Hematopoietic multipotent progenitor cell treated with erythropoietin and hydrocortisone succinate and interleukin-3 and kit ligand, for 8 days (in vitro differentiated cells): ENCODE measurements around the gene TACC2.
"Not testable (repeated sequence)": the region's sequence is repeated elsewhere in the genome, so short reads cannot be mapped to it uniquely, and the experiment has no call there.

Source experiments
- DNase-seq: peaks from one replicate; pipeline ENCODE4 v3.0.0-alpha.2; 2015

The TACC2 gene

GRCh38 chr10:122098924-122099323, 110.0 kb downstream of the TACC2 start:
- no peak for DNase-seq

- DNase-seq = no peak
Measured at GRCh38 chr10:122099562-122099961, 110.6 kb downstream of the TACC2 start.

GRCh38 chr10:122102146-122102868, 113.3 kb downstream of the TACC2 start:
- DNase-seq = no peak

- DNase-seq = no peak
Measured at GRCh38 chr10:122102869-122103525, 114.0 kb downstream of the TACC2 start.

- DNase-seq = no peak
Measured at GRCh38 chr10:122103592-122103991, 114.6 kb downstream of the TACC2 start.

- DNase-seq = not testable (repeated sequence)
Measured at GRCh38 chr10:122108786-122109185, 119.8 kb downstream of the TACC2 start.

- no peak for DNase-seq
Measured at GRCh38 chr10:122112021-122112616, 123.2 kb downstream of the TACC2 start.

- peak; percentile 28 for DNase-seq
Measured at GRCh38 chr10:122112625-122113160, 123.7 kb downstream of the TACC2 start.

GRCh38 chr10:122113161-122113944, 124.4 kb downstream of the TACC2 start:
- peak; percentile 46 for DNase-seq

GRCh38 chr10:122113945-122114747, 125.2 kb downstream of the TACC2 start:
- no peak for DNase-seq

GRCh38 chr10:122115874-122116273, 126.9 kb downstream of the TACC2 start:
- no peak for DNase-seq

- no peak for DNase-seq
Measured at GRCh38 chr10:122116331-122116730, 127.4 kb downstream of the TACC2 start.

- no peak for DNase-seq
Measured at GRCh38 chr10:122117475-122117874, 128.5 kb downstream of the TACC2 start.

GRCh38 chr10:122120008-122120744, 131.2 kb downstream of the TACC2 start:
- DNase-seq = no peak

GRCh38 chr10:122121059-122121458, 132.1 kb downstream of the TACC2 start:
- DNase-seq = no peak

GRCh38 chr10:122122493-122122892, 133.5 kb downstream of the TACC2 start:
- DNase-seq = no peak

GRCh38 chr10:122123186-122123585, 134.2 kb downstream of the TACC2 start:
- DNase-seq = no peak

GRCh38 chr10:122124342-122124741, 135.4 kb downstream of the TACC2 start:
- DNase-seq = no peak

GRCh38 chr10:122124808-122125207, 135.8 kb downstream of the TACC2 start:
- no peak for DNase-seq

- DNase-seq = no peak
Measured at GRCh38 chr10:122126763-122127659, 138.0 kb downstream of the TACC2 start.
